ENCODE measurements around the gene RBCK1. TPM values are rescaled to one million over a fixed set of nuclear protein-coding genes. Genes with fewer than 3 reads are reported as not detected.

The RBCK1 gene
- total RNA-seq, 1 experiment from 2014 or later = 46.8 TPM

DNA sequence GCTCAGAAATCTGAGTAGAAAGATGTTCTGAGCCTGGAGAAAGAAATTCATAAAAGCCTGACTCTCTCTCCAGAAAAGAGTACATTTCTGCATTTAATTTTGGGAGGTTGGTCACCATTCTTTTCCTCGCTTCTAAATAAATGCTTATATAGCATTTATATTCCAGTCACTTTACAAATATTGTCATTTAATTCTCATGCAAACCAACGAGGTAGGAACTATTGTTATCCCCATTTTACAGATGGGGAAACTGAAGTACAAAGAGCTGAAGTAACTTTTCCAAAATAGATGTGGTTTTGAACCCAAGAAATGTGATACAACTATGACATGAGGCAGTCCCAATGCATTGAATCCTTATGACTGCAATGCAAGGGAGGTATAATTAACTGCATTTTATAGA is 32.0 kb upstream of the RBCK1 start:
- WGBS (ENCODE audit: extremely low coverage, insufficient read length, low lambda C conversion rate) = no CpG with 5 or more reads among the region's 2 CpGs
- no peak overlapping the region for H4K5ac ChIP-seq (ENCODE audit: insufficient read length, low read depth, low read length)
- DNase-seq = no peak
- no peak overlapping the region for H3K4me2 ChIP-seq (ENCODE audit: insufficient read depth, insufficient read length, low read length)
- H3K18ac ChIP-seq (ENCODE audit: insufficient read length, low read depth, low read length) = no peak overlapping the region
- no peaks in the 10 kb centered on the region for H3K9me3 ChIP-seq (ENCODE audit: control insufficient read depth, low read depth, low read length)
- H2BK20ac ChIP-seq (ENCODE audit: low read depth, low read length, poor library complexity, severe bottlenecking) = no peak overlapping the region
- H2BK15ac ChIP-seq (ENCODE audit: low read depth, low read length) = no peak overlapping the region
- no peak overlapping the region for H3K27ac ChIP-seq (ENCODE audit: insufficient read length, low read depth, low read length)
- H3K4ac ChIP-seq (ENCODE audit: low read depth, low read length) = no peak overlapping the region
- Mint-ChIP-seq H3K4me3 (no peak overlapping the region), H3K36me3 (ENCODE audit: insufficient read depth in 1 of 3, low read depth in 3 of 3) (no peaks in the 10 kb centered on the region), H3K4me1 (peaks cover 12 to 18% of the 10 kb centered on the region in 2 experiments), H3K27me3 (ENCODE audit: low read depth) (peaks cover 4% of the 10 kb centered on the region), H3K9me3 (no peaks in the 10 kb centered on the region), H3K27ac (no peak overlapping the region)
- no peak overlapping the region for H3K56ac ChIP-seq (ENCODE audit: insufficient read length, low read depth, low read length)
- H3K23me2 ChIP-seq (ENCODE audit: insufficient read length, low read depth, low read length, poor library complexity, severe bottlenecking) = peaks cover under 1% of the 10 kb centered on the region
- no peak overlapping the region for H2AK5ac ChIP-seq (ENCODE audit: insufficient read length, low read length)
- H3T11ph ChIP-seq (ENCODE audit: low read length) = no peak overlapping the region
- no peaks in the 10 kb centered on the region for H3K4me1 ChIP-seq (ENCODE audit: insufficient read depth, low read length)
- no peak overlapping the region for H4K8ac ChIP-seq (replicated peaks; ENCODE audit: insufficient read length, low read depth, low read length)
- H2AFZ ChIP-seq (ENCODE audit: low read length) = no peak overlapping the region
- H3K9ac ChIP-seq (ENCODE audit: extremely low read depth, insufficient read length, low read length) = no peak overlapping the region
- no peaks in the 10 kb centered on the region for H3K27me3 ChIP-seq (ENCODE audit: insufficient read depth, low read length)
- H2BK120ac ChIP-seq (ENCODE audit: low read depth, low read length, poor library complexity, severe bottlenecking) = no peak overlapping the region
- TF ChIP-seq, protein P1, sequence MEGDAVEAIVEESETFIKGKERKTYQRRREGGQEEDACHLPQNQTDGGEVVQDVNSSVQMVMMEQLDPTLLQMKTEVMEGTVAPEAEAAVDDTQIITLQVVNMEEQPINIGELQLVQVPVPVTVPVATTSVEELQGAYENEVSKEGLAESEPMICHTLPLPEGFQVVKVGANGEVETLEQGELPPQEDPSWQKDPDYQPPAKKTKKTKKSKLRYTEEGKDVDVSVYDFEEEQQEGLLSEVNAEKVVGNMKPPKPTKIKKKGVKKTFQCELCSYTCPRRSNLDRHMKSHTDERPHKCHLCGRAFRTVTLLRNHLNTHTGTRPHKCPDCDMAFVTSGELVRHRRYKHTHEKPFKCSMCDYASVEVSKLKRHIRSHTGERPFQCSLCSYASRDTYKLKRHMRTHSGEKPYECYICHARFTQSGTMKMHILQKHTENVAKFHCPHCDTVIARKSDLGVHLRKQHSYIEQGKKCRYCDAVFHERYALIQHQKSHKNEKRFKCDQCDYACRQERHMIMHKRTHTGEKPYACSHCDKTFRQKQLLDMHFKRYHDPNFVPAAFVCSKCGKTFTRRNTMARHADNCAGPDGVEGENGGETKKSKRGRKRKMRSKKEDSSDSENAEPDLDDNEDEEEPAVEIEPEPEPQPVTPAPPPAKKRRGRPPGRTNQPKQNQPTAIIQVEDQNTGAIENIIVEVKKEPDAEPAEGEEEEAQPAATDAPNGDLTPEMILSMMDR (conservative IDR thresholded peaks at IDR 0.05) = no peak
- no peak overlapping the region for H2BK12ac ChIP-seq (ENCODE audit: insufficient read length, low read depth, low read length)
- no peak overlapping the region for H4K91ac ChIP-seq (ENCODE audit: insufficient read length, low read depth, low read length)
- no peak overlapping the region for H3K14ac ChIP-seq (ENCODE audit: insufficient read depth, low read length)
- H2BK5ac ChIP-seq (ENCODE audit: insufficient read length, low read length) = no peak overlapping the region
- H4K20me1 ChIP-seq (ENCODE audit: control insufficient read depth, insufficient read depth, insufficient read length) = no peaks in the 10 kb centered on the region
- no peaks in the 10 kb centered on the region for H3K79me2 ChIP-seq (ENCODE audit: insufficient read depth, low read length)
- no peaks in the 10 kb centered on the region for H3K79me1 ChIP-seq (ENCODE audit: insufficient read depth, low read depth, low read length, poor library complexity, severe bottlenecking)
- no peak overlapping the region for H3K23ac ChIP-seq (ENCODE audit: insufficient read length, low read depth, low read length)

All from H9 (cell line).